H9 (cell line): Measurements from ENCODE around the gene PGM2. TPM values are rescaled to one million over a fixed set of nuclear protein-coding genes. Genes with fewer than 3 reads are reported as not detected.

Experiments
- DNase-seq: peaks from one replicate; pipeline ENCODE4 v3.0.0-alpha.2; 2017
- H2AFZ ChIP-seq: one replicate; pipeline ENCODE4 v1.6.1; 2013; ENCODE audit warnings: mild to moderate bottlenecking, low read length, control low read depth, moderate library complexity
- H2AK5ac ChIP-seq: 2 replicates; pipeline ENCODE4 v1.6.1; 2013; ENCODE audit warnings: low read length, control low read depth, mixed read lengths; ENCODE audit not compliant: insufficient read length
- H2BK120ac ChIP-seq: one replicate; pipeline ENCODE4 v1.6.1; 2013; ENCODE audit warnings: low read depth, mild to moderate bottlenecking, low read length, control low read depth, inconsistent platforms; ENCODE audit not compliant: poor library complexity, severe bottlenecking
- H2BK12ac ChIP-seq: 2 replicates; pipeline ENCODE4 v1.6.1; 2013; ENCODE audit warnings: low read length, control low read depth, mixed read lengths, low read depth; ENCODE audit not compliant: insufficient read length
- H2BK15ac ChIP-seq: 2 replicates; pipeline ENCODE4 v1.6.1; 2013; ENCODE audit warnings: low read depth, low read length, control low read depth
- H2BK20ac ChIP-seq: one replicate; pipeline ENCODE4 v1.6.1; 2013; ENCODE audit warnings: low read depth, mild to moderate bottlenecking, low read length, control low read depth, inconsistent platforms; ENCODE audit not compliant: poor library complexity, severe bottlenecking
- H2BK5ac ChIP-seq: 2 replicates; pipeline ENCODE4 v1.6.1; 2013; ENCODE audit warnings: low read length, control low read depth, mixed read lengths; ENCODE audit not compliant: insufficient read length
- H3K14ac ChIP-seq: 2 replicates; pipeline ENCODE4 v1.6.1; 2013; ENCODE audit warnings: low read length, control low read depth; ENCODE audit not compliant: insufficient read depth
- H3K18ac ChIP-seq: 2 replicates; pipeline ENCODE4 v1.6.1; 2013; ENCODE audit warnings: low read depth, mild to moderate bottlenecking, mixed read lengths, low read length, control low read depth; ENCODE audit not compliant: insufficient read length
- H3K23ac ChIP-seq: 2 replicates; pipeline ENCODE4 v1.6.1; 2013; ENCODE audit warnings: low read length, control low read depth, mixed read lengths, low read depth; ENCODE audit not compliant: insufficient read length
- H3K23me2 ChIP-seq: 2 replicates; pipeline ENCODE4 v1.6.1; 2013; ENCODE audit warnings: low read depth, mild to moderate bottlenecking, mixed read lengths, low read length, control low read depth; ENCODE audit not compliant: insufficient read length, poor library complexity, severe bottlenecking
- H3K27ac ChIP-seq: 2 replicates; pipeline ENCODE4 v1.5.1; 2013; ENCODE audit warnings: low read length, control low read depth, mixed read lengths, low read depth; ENCODE audit not compliant: insufficient read length
- H3K27me3 ChIP-seq: 2 replicates; pipeline ENCODE4 v1.6.1; 2013; ENCODE audit warnings: low read length, control low read depth, inconsistent platforms; ENCODE audit not compliant: insufficient read depth
- H3K4ac ChIP-seq: 2 replicates; pipeline ENCODE4 v1.6.1; 2013; ENCODE audit warnings: low read depth, mild to moderate bottlenecking, control low read depth, inconsistent platforms, low read length, moderate library complexity
- H3K4me1 ChIP-seq: 2 replicates; pipeline ENCODE4 v1.6.1; 2013; ENCODE audit warnings: low read length, control low read depth, inconsistent platforms; ENCODE audit not compliant: insufficient read depth
- H3K4me2 ChIP-seq: 2 replicates; pipeline ENCODE4 v1.6.1; 2013; ENCODE audit warnings: low read length, control low read depth, mixed read lengths; ENCODE audit not compliant: insufficient read length, insufficient read depth
- H3K56ac ChIP-seq: 2 replicates; pipeline ENCODE4 v1.6.1; 2013; ENCODE audit warnings: low read depth, mild to moderate bottlenecking, mixed read lengths, low read length, control low read depth; ENCODE audit not compliant: insufficient read length
- H3K79me1 ChIP-seq: 2 replicates; pipeline ENCODE4 v1.6.1; 2013; ENCODE audit warnings: low read depth, mild to moderate bottlenecking, moderate library complexity, low read length, control low read depth, inconsistent platforms; ENCODE audit not compliant: insufficient read depth, poor library complexity, severe bottlenecking
- H3K79me2 ChIP-seq: 2 replicates; pipeline ENCODE4 v1.6.1; 2013; ENCODE audit warnings: low read length, control low read depth, inconsistent platforms; ENCODE audit not compliant: insufficient read depth
- H3K9ac ChIP-seq: 2 replicates; pipeline ENCODE4 v1.6.1; 2013; ENCODE audit warnings: low read length, control low read depth, mixed read lengths; ENCODE audit not compliant: insufficient read length; ENCODE audit errors: extremely low read depth
- H3K9me3 ChIP-seq: one replicate; pipeline ENCODE4 v1.6.1; 2013; ENCODE audit warnings: low read depth, low read length, inconsistent platforms; ENCODE audit not compliant: control insufficient read depth
- H3T11ph ChIP-seq: one replicate; pipeline ENCODE4 v1.6.1; 2013; ENCODE audit warnings: mild to moderate bottlenecking, low read length, control low read depth, inconsistent platforms
- H4K20me1 ChIP-seq: one replicate; pipeline ENCODE4 v1.6.1; 2013; ENCODE audit not compliant: control insufficient read depth, insufficient read length, insufficient read depth
- H4K5ac ChIP-seq: 2 replicates; pipeline ENCODE4 v1.6.1; 2013; ENCODE audit warnings: low read depth, mild to moderate bottlenecking, mixed read lengths, low read length, control low read depth; ENCODE audit not compliant: insufficient read length
- H4K8ac ChIP-seq: replicated peaks from 2 replicates; pipeline ENCODE4 v1.6.1; 2013; ENCODE audit warnings: low read length, control low read depth, mixed read lengths, low read depth; ENCODE audit not compliant: insufficient read length
- H4K91ac ChIP-seq: 2 replicates; pipeline ENCODE4 v1.6.1; 2013; ENCODE audit warnings: low read depth, mild to moderate bottlenecking, moderate library complexity, mixed read lengths, low read length, control low read depth; ENCODE audit not compliant: insufficient read length
- H3K27ac Mint-ChIP-seq, 3 experiments: 2 replicates in 2 of 3; 3 replicates in 1 of 3; pipeline ENCODE4 v1.8.0; 2020 to 2021; ENCODE audit warnings: mixed read lengths in 3 of 3, mild to moderate bottlenecking in 1 of 3, moderate library complexity in 1 of 3
- H3K27me3 Mint-ChIP-seq: 2 replicates; pipeline ENCODE4 v1.8.0; 2021; ENCODE audit warnings: low read depth, mild to moderate bottlenecking, moderate library complexity, mixed read lengths
- H3K36me3 Mint-ChIP-seq, 3 experiments: 2 replicates in 2 of 3; 3 replicates in 1 of 3; pipeline ENCODE4 v1.8.0; 2020 to 2021; ENCODE audit warnings: low read depth in 3 of 3, mixed read lengths in 3 of 3; ENCODE audit not compliant: insufficient read depth in 1 of 3
- H3K4me1 Mint-ChIP-seq, 2 experiments: 2 replicates each; pipeline ENCODE4 v1.8.0; 2020; ENCODE audit warnings: mixed read lengths in 2 of 2
- H3K4me3 Mint-ChIP-seq, 2 experiments: 2 replicates in 1 of 2; 3 replicates in 1 of 2; pipeline ENCODE4 v1.8.0; 2020 to 2021; ENCODE audit warnings: mild to moderate bottlenecking in 2 of 2, mixed read lengths in 2 of 2, moderate library complexity in 1 of 2
- H3K9me3 Mint-ChIP-seq, 2 experiments: 2 replicates in 1 of 2; 3 replicates in 1 of 2; pipeline ENCODE4 v1.8.0; 2020; ENCODE audit warnings: mild to moderate bottlenecking in 2 of 2, mixed read lengths in 2 of 2, moderate library complexity in 1 of 2
- WGBS: extraction: QIAGEN DNeasy Blood & Tissue Kit; methylation state at CpG from one replicate; pipeline ENCODE4 v1.1.7; 2013; ENCODE audit warnings: missing lambda C conversion rate, low lambda C conversion rate, mixed read lengths; ENCODE audit not compliant: insufficient read length; ENCODE audit errors: extremely low coverage; 5-methylcytosine and 5-hydroxymethylcytosine counted together
- total RNA-seq: library from RNA; stranded (reverse); gene quantifications from 2 replicates; pipeline ENCODE4 v1.2.1, GENCODE V29; 2021
- TF ChIP-seq, protein P1 (sequence below): fragments of 200-600 bp; sonication (generic); conservative IDR thresholded peaks from 3 replicates; pipeline ENCODE4 v1.8.0; 2021; ENCODE audit warnings: antibody characterized with exemption, mild to moderate bottlenecking

The PGM2 gene
- total RNA-seq, 1 experiment from 2014 or later = 26.6 TPM

DNA sequence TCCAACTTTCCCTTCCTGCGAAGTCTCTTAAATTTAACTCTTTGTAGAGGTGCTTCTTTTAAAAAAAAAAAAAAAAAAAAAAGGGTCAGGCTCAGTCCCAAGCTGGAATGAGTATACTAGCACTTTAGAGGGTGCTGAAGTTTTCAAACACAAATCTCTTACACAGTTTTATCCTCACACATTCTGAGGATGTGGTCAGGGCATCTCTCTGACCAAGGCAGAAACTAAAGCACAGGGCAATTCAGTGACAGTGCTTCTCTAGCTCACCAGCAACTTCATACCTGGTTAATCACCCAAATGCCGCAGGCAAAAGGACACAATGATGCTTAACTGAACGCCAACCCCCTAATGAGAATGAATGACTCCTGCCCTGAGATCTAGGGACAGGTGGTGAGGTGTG is 9.8 kb upstream of the PGM2 start:
- no peak overlapping the region for H3K27ac ChIP-seq
- Mint-ChIP-seq H3K27me3 (no peaks in the 10 kb centered on the region), H3K4me3 (no peak overlapping the region), H3K36me3 (peaks cover 4 to 7% (median 5%) of the 10 kb centered on the region in 3 experiments), H3K9me3 (peaks cover 11 to 17% of the 10 kb centered on the region in 2 experiments), H3K4me1 (peaks cover 6% of the 10 kb centered on the region in 2 experiments; a peak in 3 of 4 replicates), H3K27ac (no peak overlapping the region)
- H3K4me1 ChIP-seq = no peaks in the 10 kb centered on the region
- H3K4ac ChIP-seq = no peak overlapping the region
- no peak overlapping the region for H3T11ph ChIP-seq
- no peaks in the 10 kb centered on the region for H3K27me3 ChIP-seq
- no peaks in the 10 kb centered on the region for H3K9me3 ChIP-seq
- no peak overlapping the region for H2AK5ac ChIP-seq
- H3K4me2 ChIP-seq = no peak overlapping the region
- no peak overlapping the region for H4K5ac ChIP-seq
- TF ChIP-seq, protein P1, sequence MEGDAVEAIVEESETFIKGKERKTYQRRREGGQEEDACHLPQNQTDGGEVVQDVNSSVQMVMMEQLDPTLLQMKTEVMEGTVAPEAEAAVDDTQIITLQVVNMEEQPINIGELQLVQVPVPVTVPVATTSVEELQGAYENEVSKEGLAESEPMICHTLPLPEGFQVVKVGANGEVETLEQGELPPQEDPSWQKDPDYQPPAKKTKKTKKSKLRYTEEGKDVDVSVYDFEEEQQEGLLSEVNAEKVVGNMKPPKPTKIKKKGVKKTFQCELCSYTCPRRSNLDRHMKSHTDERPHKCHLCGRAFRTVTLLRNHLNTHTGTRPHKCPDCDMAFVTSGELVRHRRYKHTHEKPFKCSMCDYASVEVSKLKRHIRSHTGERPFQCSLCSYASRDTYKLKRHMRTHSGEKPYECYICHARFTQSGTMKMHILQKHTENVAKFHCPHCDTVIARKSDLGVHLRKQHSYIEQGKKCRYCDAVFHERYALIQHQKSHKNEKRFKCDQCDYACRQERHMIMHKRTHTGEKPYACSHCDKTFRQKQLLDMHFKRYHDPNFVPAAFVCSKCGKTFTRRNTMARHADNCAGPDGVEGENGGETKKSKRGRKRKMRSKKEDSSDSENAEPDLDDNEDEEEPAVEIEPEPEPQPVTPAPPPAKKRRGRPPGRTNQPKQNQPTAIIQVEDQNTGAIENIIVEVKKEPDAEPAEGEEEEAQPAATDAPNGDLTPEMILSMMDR = no peak
- no peak overlapping the region for H2BK20ac ChIP-seq
- no peak overlapping the region for H4K8ac ChIP-seq
- no peak overlapping the region for H2BK12ac ChIP-seq
- H4K91ac ChIP-seq = no peak overlapping the region
- H3K79me2 ChIP-seq = no peaks in the 10 kb centered on the region
- no peak for DNase-seq
- H2BK120ac ChIP-seq = no peak overlapping the region
- H2BK5ac ChIP-seq = no peak overlapping the region
- no peaks in the 10 kb centered on the region for H4K20me1 ChIP-seq
- H2BK15ac ChIP-seq = no peak overlapping the region
- no peak overlapping the region for H3K56ac ChIP-seq
- H3K79me1 ChIP-seq = no peaks in the 10 kb centered on the region
- H3K9ac ChIP-seq = no peak overlapping the region
- H3K23ac ChIP-seq = no peak overlapping the region
- no CpG with 5 or more reads among the region's 3 CpGs for WGBS
- no peak overlapping the region for H2AFZ ChIP-seq
- no peak overlapping the region for H3K18ac ChIP-seq
- H3K23me2 ChIP-seq = no peaks in the 10 kb centered on the region
- H3K14ac ChIP-seq = no peak overlapping the region
